Gastrocnemius medialis (tissue), 4 donors: ENCODE data around the gene BDKRB2. TPM values are rescaled to one million over a fixed set of nuclear protein-coding genes. Genes with fewer than 3 reads are reported as not detected.

ENCODE experiments used
- ATAC-seq, 2 donors: fragments of 150-250 bp; one replicate each; pipeline ENCODE4 v1.9.1; 2016
- DNase-seq, 2 donors: peaks; one replicate each; pipeline ENCODE4 v3.0.0-alpha.2; 2019
- H3K27ac ChIP-seq, 4 donors: fragments of 200-600 bp; sonication (generic); 1 replicate in 1 of 4; 2 replicates in 3 of 4; pipeline ENCODE4 v1.5.1; 2016 to 2018; ENCODE audit warnings: mild to moderate bottlenecking in 2 of 4, moderate library complexity in 1 of 4
- H3K27me3 ChIP-seq, 3 donors: fragments of 200-600 bp; sonication (generic) in 2 of 3; 1 replicate in 1 of 3; 2 replicates in 2 of 3; pipeline versions ENCODE4 v1.5.1 to v1.6.0; 2016 to 2019; ENCODE audit warnings: mild to moderate bottlenecking in 1 of 3, moderate library complexity in 1 of 3
- H3K36me3 ChIP-seq, 2 donors: fragments of 200-600 bp; sonication (generic) in 1 of 2; one replicate each; pipeline ENCODE4 v1.5.1; 2017 to 2018
- H3K4me1 ChIP-seq, 2 donors: fragments of 200-600 bp; sonication (generic) in 1 of 2; one replicate each; pipeline ENCODE4 v1.5.1; 2016 to 2017; ENCODE audit warnings: mild to moderate bottlenecking in 2 of 2
- H3K4me3 ChIP-seq, 4 donors: fragments of 200-600 bp; sonication (generic) in 3 of 4; 1 replicate in 1 of 4; 2 replicates in 3 of 4; pipeline ENCODE4 v1.5.1; 2016 to 2019; ENCODE audit warnings: mild to moderate bottlenecking in 2 of 4
- H3K9me3 ChIP-seq, 3 donors: fragments of 200-600 bp; sonication (generic) in 2 of 3; 1 replicate in 1 of 3; 2 replicates in 2 of 3; pipeline ENCODE4 v1.5.1; 2016 to 2019
- CTCF ChIP-seq, 5 experiments: fragments of 450-650 bp in 3 of 5; fragments of 200-600 bp in 2 of 5; sonication (generic) in 2 of 5; IDR thresholded peaks in 4 of 5; conservative IDR thresholded peaks in 1 of 5; 1 replicate in 4 of 5; 2 replicates in 1 of 5; pipeline ENCODE4 v1.5.1; 2016 to 2019; ENCODE audit warnings: antibody characterized with exemption in 5 of 5, mild to moderate bottlenecking in 3 of 5, moderate library complexity in 3 of 5
- POLR2A ChIP-seq, 2 donors: fragments of 450-650 bp; IDR thresholded peaks; one replicate each; pipeline ENCODE4 v1.6.1; 2017; ENCODE audit warnings: antibody characterized with exemption in 2 of 2, mild to moderate bottlenecking in 2 of 2, moderate library complexity in 2 of 2
- in situ Hi-C, 4 donors: fragments of 200-750 bp; cut with MboI; loops; one replicate each; pipeline versions ENCODE4 v1.15.0 to v1.8.0; 2017; ENCODE audit warnings: low sequenced_read_pairs in 4 of 4
- intact Hi-C: fragments of 100-400 bp; cut with DNase I; formaldehyde crosslinking; loops from one replicate; pipeline ENCODE4 v1.15.1; 2023; ENCODE audit warnings: low total_unique reads
- total RNA-seq, 4 donors: library from RNA; depleted of rRNA; stranded (reverse); fragments of >200 nt; gene quantifications; one replicate each; pipeline versions ENCODE4 v1.1.0 to v1.2.3, GENCODE V29; 2016

BDKRB2 gene
- total RNA-seq, 4 donors from 2014 or later: 0.10 to 1.3 (median 0.89) TPM

- H3K4me1 ChIP-seq: no peaks in the 10 kb centered on the region
- intact Hi-C loops: no loop called here
- ATAC-seq (no peak), DNase-seq (no peak)
- no peaks in the 10 kb centered on the region for H3K36me3 ChIP-seq
- in situ Hi-C loops: no loop called here
- no peak overlapping the region for H3K4me3 ChIP-seq
- H3K9me3 ChIP-seq: no peaks in the 10 kb centered on the region
- no peaks in the 10 kb centered on the region for H3K27me3 ChIP-seq
- H3K27ac ChIP-seq: peak overlapping the region in 1 of 4 donors; percentile 14
- no peak for TF ChIP-seq CTCF (IDR thresholded peaks at IDR 0.05 in 4 of 5, conservative IDR thresholded peaks at IDR 0.05 in 1 of 5)
- no peak for TF ChIP-seq POLR2A (IDR thresholded peaks at IDR 0.05)
Measured at GRCh38 chr14:96225213-96225612, 20.6 kb downstream of the BDKRB2 start.

GRCh38 chr14:96225745-96226151, 21.1 kb downstream of the BDKRB2 start:
- Histone ChIP-seq H3K4me1 (no peaks in the 10 kb centered on the region), H3K36me3 (no peaks in the 10 kb centered on the region), H3K9me3 (no peaks in the 10 kb centered on the region), H3K27me3 (no peaks in the 10 kb centered on the region), H3K4me3 (no peak overlapping the region), H3K27ac (peak overlapping the region in 1 of 4 donors; percentile 22)
- ATAC-seq (peak in 1 of 2 donors; percentile 39), DNase-seq (no peak)
- in situ Hi-C loops (no loop called here), intact Hi-C loops (no loop called here)
- TF ChIP-seq CTCF (IDR thresholded peaks at IDR 0.05 in 4 of 5, conservative IDR thresholded peaks at IDR 0.05 in 1 of 5) (no peak), POLR2A (IDR thresholded peaks at IDR 0.05) (no peak)

GRCh38 chr14:96227428-96227827, 22.8 kb downstream of the BDKRB2 start:
- ATAC-seq: no peak
- intact Hi-C loops: no loop called here

GRCh38 chr14:96229315-96229714, 24.7 kb downstream of the BDKRB2 start:
- no peaks in the 10 kb centered on the region for H3K36me3 ChIP-seq
- no peak for TF ChIP-seq POLR2A (IDR thresholded peaks at IDR 0.05)
- intact Hi-C loops: no loop called here

More at GRCh38 chr14:96227428-96227827, 22.8 kb downstream of the BDKRB2 start:
- H3K27ac ChIP-seq: no peak overlapping the region
- no peaks in the 10 kb centered on the region for H3K27me3 ChIP-seq
- in situ Hi-C loops: no loop called here
- no peak overlapping the region for H3K4me3 ChIP-seq
- TF ChIP-seq CTCF (IDR thresholded peaks at IDR 0.05 in 4 of 5, conservative IDR thresholded peaks at IDR 0.05 in 1 of 5) (no peak), POLR2A (IDR thresholded peaks at IDR 0.05) (no peak)
- DNase-seq: no peak
- no peaks in the 10 kb centered on the region for H3K9me3 ChIP-seq
- H3K4me1 ChIP-seq: no peaks in the 10 kb centered on the region
- H3K36me3 ChIP-seq: no peaks in the 10 kb centered on the region

GRCh38 chr14:96231056-96231455, 26.4 kb downstream of the BDKRB2 start:
- in situ Hi-C loops: no loop called here
- intact Hi-C loops: no loop called here
- TF ChIP-seq POLR2A (IDR thresholded peaks at IDR 0.05): no peak
- no peak for TF ChIP-seq CTCF (IDR thresholded peaks at IDR 0.05 in 4 of 5, conservative IDR thresholded peaks at IDR 0.05 in 1 of 5)
- Histone ChIP-seq H3K4me3 (no peak overlapping the region), H3K36me3 (no peaks in the 10 kb centered on the region), H3K27me3 (no peaks in the 10 kb centered on the region), H3K4me1 (no peaks in the 10 kb centered on the region), H3K27ac (no peak overlapping the region), H3K9me3 (no peaks in the 10 kb centered on the region)
- ATAC-seq (no peak), DNase-seq (no peak)

More at GRCh38 chr14:96229315-96229714, 24.7 kb downstream of the BDKRB2 start:
- Histone ChIP-seq H3K4me3 (no peak overlapping the region), H3K27ac (no peak overlapping the region), H3K4me1 (no peaks in the 10 kb centered on the region), H3K9me3 (no peaks in the 10 kb centered on the region), H3K27me3 (no peaks in the 10 kb centered on the region)
- in situ Hi-C loops: no loop called here
- no peak for DNase-seq
- ATAC-seq: no peak
